CD4-positive, alpha-beta memory T cell (primary cell): ENCODE data around the gene NOL4L. TPM values are rescaled to one million over a fixed set of nuclear protein-coding genes. Genes with fewer than 3 reads are reported as not detected.

Source experiments
- CTCF ChIA-PET: fragments of 350-600 bp; sonication (Branson Sonifier 250); formaldehyde crosslinking; loops from one replicate; lab custom pipeline; 2021; ENCODE audit warnings: inconsistent platforms; ENCODE audit not compliant: partially characterized antibody; lab: Charles Lee
- POLR2A ChIA-PET: fragments of 350-600 bp; sonication (Branson Sonifier 250); formaldehyde crosslinking; loops from one replicate; lab custom pipeline; 2021; ENCODE audit not compliant: partially characterized antibody; lab: Charles Lee
- DNase-seq, 5 donors: peaks; one replicate each; pipeline versions ENCODE4 v3.0.0 to v3.0.0-alpha.2; 2020 to 2022; ENCODE audit warnings: mixed read lengths in 1 of 5
- H3K27ac ChIP-seq: one replicate; pipeline ENCODE4 v1.7.0; 2013; ENCODE audit warnings: low read depth, low read length
- H3K27me3 ChIP-seq: 2 replicates; pipeline ENCODE4 v1.7.0; 2013; ENCODE audit warnings: mild to moderate bottlenecking, low read length, moderate library complexity; ENCODE audit not compliant: insufficient read depth
- H3K36me3 ChIP-seq: 2 replicates; pipeline ENCODE4 v1.7.0; 2013; ENCODE audit warnings: mild to moderate bottlenecking, low read length, moderate library complexity; ENCODE audit not compliant: insufficient read depth
- H3K4me1 ChIP-seq: 2 replicates; pipeline ENCODE4 v1.7.0; 2013; ENCODE audit warnings: mild to moderate bottlenecking, low read length, moderate library complexity; ENCODE audit not compliant: insufficient read depth
- H3K4me3 ChIP-seq, 2 donors: one replicate each; pipeline ENCODE4 v1.7.0; 2013; ENCODE audit warnings: low read length in 2 of 2, mild to moderate bottlenecking in 1 of 2
- H3K9me3 ChIP-seq, 2 donors: one replicate each; pipeline ENCODE4 v1.7.0; 2013; ENCODE audit warnings: low read length in 2 of 2, control low read depth in 1 of 2; ENCODE audit not compliant: control insufficient read depth in 1 of 2
- H3K27ac Mint-ChIP-seq, 7 donors: one replicate each; pipeline ENCODE4 v1.8.0; 2020 to 2021; ENCODE audit warnings: mixed read lengths in 7 of 7, mild to moderate bottlenecking in 6 of 7, inconsistent platforms in 3 of 7, moderate library complexity in 3 of 7
- H3K27me3 Mint-ChIP-seq, 2 donors: one replicate each; pipeline ENCODE4 v1.8.0; 2020 to 2021; ENCODE audit warnings: mixed read lengths in 2 of 2
- H3K36me3 Mint-ChIP-seq, 2 donors: one replicate each; pipeline ENCODE4 v1.8.0; 2020 to 2021; ENCODE audit warnings: mixed read lengths in 2 of 2, inconsistent platforms in 1 of 2, mild to moderate bottlenecking in 1 of 2
- H3K4me1 Mint-ChIP-seq, 4 donors: one replicate each; pipeline ENCODE4 v1.8.0; 2020 to 2021; ENCODE audit warnings: mixed read lengths in 4 of 4, mild to moderate bottlenecking in 1 of 4
- H3K4me3 Mint-ChIP-seq, 8 donors: one replicate each; pipeline ENCODE4 v1.8.0; 2020 to 2021; ENCODE audit warnings: mixed read lengths in 8 of 8, mild to moderate bottlenecking in 7 of 8, moderate library complexity in 6 of 8, inconsistent platforms in 3 of 8
- H3K9me3 Mint-ChIP-seq, 8 donors: one replicate each; pipeline ENCODE4 v1.8.0; 2020 to 2021; ENCODE audit warnings: mixed read lengths in 8 of 8, mild to moderate bottlenecking in 5 of 8, inconsistent platforms in 3 of 8, moderate library complexity in 1 of 8
- intact Hi-C: fragments of 100-400 bp; cut with micrococcal nuclease; formaldehyde crosslinking; loops from one replicate; pipeline ENCODE4 v1.15.1; 2023
- polyA plus RNA-seq, 2 donors: library from polyadenylated mRNA; unstranded; fragments of 300-500 nt; fragmentation: Illumina TruSeq; gene quantifications; one replicate each; pipeline ENCODE4 v1.2.3, GENCODE V29; 2021
- total RNA-seq, 2 experiments: library from RNA; stranded (reverse); gene quantifications; one replicate each; pipeline ENCODE4 v1.2.3, GENCODE V29; 2021

Gene NOL4L
- total and polyA plus RNA-seq, 4 experiments from 2014 or later = 7.0 to 74.2 (median 47.5) TPM

DNA sequence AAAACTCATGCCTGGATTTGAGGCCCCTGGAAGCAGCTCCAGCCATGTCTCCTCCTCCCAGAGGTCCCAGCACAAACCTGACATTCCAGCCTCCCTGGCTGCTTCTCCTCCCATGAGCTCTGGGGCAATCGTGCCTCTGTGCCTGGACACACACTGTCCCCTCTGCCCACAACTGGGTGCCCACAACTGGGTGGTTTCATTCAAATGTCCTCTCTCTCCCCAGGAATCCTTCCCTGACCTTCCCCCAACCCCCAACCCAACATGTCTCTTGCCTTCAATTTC is 37.4 kb downstream of the NOL4L start:
- H3K4me1 ChIP-seq = peaks cover 67% of the 10 kb centered on the region
- Mint-ChIP-seq H3K4me1 (peaks cover 50 to 75% (median 62%) of the 10 kb centered on the region in 4 donors), H3K4me3 (peak overlapping the region in 3 of 8 donors; percentile 21 to 62 (median 22)), H3K9me3 (no peaks in the 10 kb centered on the region), H3K27me3 (no peaks in the 10 kb centered on the region), H3K27ac (peak overlapping the region; percentile 39 to 90 (median 78)), H3K36me3 (peaks cover 12 to 13% of the 10 kb centered on the region in 2 donors)
- DNase-seq = no peak
- CTCF ChIA-PET = interaction anchor here (1.3 to 2.4 kb wide), 3 partner anchors 10 to 25 kb away, joined by 3 to 9 read pairs (median 6); no protein-coding TSS in a partner anchor
- no peaks in the 10 kb centered on the region for H3K9me3 ChIP-seq
- no peaks in the 10 kb centered on the region for H3K36me3 ChIP-seq
- H3K4me3 ChIP-seq = no peak overlapping the region
- POLR2A ChIA-PET = interaction anchor here (1.4 to 2.5 kb wide), 2 partner anchors 9 to 25 kb away, joined by 6 to 9 read pairs; no protein-coding TSS in a partner anchor
- no peaks in the 10 kb centered on the region for H3K27me3 ChIP-seq
- H3K27ac ChIP-seq = peak overlapping the region; percentile 21
- intact Hi-C loops = no loop called here

DNA sequence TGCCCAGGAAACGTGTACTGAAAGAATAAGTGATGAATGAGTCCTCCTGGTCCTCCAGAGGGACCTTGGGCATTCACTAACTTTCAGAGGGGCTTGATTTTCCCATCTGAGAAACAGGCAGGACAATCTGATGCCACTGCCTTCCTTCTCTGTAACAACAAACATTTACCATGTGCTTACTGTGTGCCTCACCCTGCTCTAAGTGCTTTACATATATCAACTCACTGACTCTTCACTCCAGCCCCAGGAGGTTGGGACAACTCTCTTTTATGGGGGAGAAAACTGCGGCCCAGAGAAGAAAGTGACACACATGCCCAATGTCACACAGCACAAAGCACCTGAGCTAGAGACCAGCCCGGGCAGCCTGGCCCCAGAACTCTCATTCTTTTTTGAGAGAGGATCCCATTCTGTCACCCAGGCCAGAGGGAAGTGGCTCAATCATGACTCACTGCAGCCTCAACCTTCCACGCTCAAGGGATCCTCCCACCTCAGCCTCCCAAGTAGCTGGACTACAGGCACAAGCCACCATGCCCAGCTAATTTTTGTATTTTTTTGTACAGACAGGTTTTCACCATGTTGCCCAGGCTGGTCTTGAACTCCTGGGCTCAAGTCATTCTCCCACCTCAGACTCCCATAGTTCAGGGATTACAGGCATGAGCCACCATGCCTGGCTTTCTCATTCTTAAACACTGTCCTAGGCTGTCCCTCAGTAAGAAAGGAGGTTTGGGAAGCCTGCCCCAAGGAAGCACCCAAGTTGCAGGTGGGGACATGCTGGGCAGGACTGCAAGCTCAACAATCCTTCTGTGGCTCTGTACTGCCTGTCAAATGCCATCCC is 38.0 kb downstream of the NOL4L start:
- Histone ChIP-seq H3K27me3 (no peaks in the 10 kb centered on the region), H3K4me3 (no peak overlapping the region), H3K36me3 (no peaks in the 10 kb centered on the region), H3K27ac (peak overlapping the region; percentile 21), H3K9me3 (no peaks in the 10 kb centered on the region), H3K4me1 (peaks cover 71% of the 10 kb centered on the region)
- Mint-ChIP-seq H3K36me3 (peaks cover 13 to 14% of the 10 kb centered on the region in 2 donors), H3K9me3 (no peaks in the 10 kb centered on the region), H3K4me3 (peak overlapping the region in 3 of 8 donors; percentile 21 to 48 (median 38)), H3K27ac (peak overlapping the region; percentile 70 to 91 (median 86)), H3K27me3 (no peaks in the 10 kb centered on the region), H3K4me1 (peaks cover 54 to 78% (median 65%) of the 10 kb centered on the region in 4 donors)
- intact Hi-C loops = no loop called here
- DNase-seq = no peak
- CTCF ChIA-PET = interaction anchor here (0.9 to 2.4 kb wide), 4 partner anchors 11 to 106 kb away, joined by 3 to 9 read pairs (median 5); no protein-coding TSS in a partner anchor
- POLR2A ChIA-PET = interaction anchor here (1.0 to 2.5 kb wide), 3 partner anchors 8 to 24 kb away, joined by 3 to 9 read pairs (median 6); no protein-coding TSS in a partner anchor

DNA sequence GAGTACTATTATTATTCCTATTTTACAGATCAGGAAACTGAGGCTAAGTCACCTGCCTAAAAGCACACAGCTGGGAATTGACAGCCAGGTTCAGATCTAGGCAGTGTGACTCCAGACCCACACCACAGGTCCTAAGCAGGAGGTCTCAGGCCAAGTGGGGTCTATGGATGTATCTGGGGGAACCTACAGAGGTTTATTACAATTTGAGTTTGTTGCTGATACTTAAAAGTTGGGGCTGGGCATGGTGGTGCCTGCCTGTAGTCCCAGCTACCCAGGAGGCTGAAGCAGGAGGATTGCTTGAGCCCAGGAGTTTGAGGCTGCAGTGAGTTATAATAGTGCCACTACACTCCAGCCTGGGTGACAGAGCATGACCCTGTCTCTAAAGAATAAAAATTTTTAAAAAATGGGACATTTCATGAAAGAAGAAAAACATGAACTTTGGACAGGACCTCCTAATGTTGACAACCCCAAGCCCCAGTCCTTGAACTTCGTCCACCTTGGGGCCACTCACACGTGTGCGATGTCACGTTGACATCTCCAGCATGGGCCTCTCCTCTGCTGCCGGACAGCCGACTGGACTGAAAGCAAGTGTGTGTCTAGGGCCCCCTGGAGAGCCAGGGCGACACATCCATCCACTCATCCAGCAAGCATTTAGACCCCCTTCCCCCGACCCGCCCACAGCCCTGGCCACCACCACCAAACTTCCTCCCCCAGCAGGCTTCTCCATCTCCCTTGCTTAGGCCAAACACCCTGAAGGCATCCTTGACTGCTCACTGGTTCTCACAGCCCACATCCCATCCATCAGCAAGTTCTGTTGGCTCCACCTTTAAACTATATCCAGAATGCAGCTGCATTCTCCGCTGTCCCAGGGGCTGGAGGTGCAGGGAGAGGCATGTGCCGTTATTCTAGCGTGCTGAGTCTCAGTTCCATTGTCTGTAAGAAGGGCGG is 40.0 kb downstream of the NOL4L start:
- H3K27me3 Mint-ChIP-seq = no peaks in the 10 kb centered on the region
- peaks cover 13 to 14% of the 10 kb centered on the region in 2 donors for H3K36me3 Mint-ChIP-seq
- H3K4me1 Mint-ChIP-seq = peaks cover 65 to 93% (median 80%) of the 10 kb centered on the region in 4 donors
- Histone ChIP-seq H3K4me3 (no peak overlapping the region), H3K36me3 (no peaks in the 10 kb centered on the region), H3K4me1 (peaks cover 84% of the 10 kb centered on the region), H3K27me3 (no peaks in the 10 kb centered on the region), H3K9me3 (no peaks in the 10 kb centered on the region), H3K27ac (no peak overlapping the region)
- ChIA-PET CTCF (interaction anchor here (1.1 to 2.4 kb wide), 3 partner anchors 21 to 23 kb away, joined by 3 to 9 read pairs (median 6); no protein-coding TSS in a partner anchor), POLR2A (interaction anchor here (1.0 to 15.1 kb wide), 4 partner anchors 10 to 40 kb away, joined by 4 to 449 read pairs (median 5); partner anchors contain the start of gene NOL4L)
- H3K9me3 Mint-ChIP-seq = no peaks in the 10 kb centered on the region
- DNase-seq = no peak
- peak overlapping the region in 4 of 8 donors; percentile 15 to 35 (median 22) for H3K4me3 Mint-ChIP-seq
- peak overlapping the region; percentile 84 to 98 (median 91) for H3K27ac Mint-ChIP-seq
- intact Hi-C loops = no loop called here

DNA sequence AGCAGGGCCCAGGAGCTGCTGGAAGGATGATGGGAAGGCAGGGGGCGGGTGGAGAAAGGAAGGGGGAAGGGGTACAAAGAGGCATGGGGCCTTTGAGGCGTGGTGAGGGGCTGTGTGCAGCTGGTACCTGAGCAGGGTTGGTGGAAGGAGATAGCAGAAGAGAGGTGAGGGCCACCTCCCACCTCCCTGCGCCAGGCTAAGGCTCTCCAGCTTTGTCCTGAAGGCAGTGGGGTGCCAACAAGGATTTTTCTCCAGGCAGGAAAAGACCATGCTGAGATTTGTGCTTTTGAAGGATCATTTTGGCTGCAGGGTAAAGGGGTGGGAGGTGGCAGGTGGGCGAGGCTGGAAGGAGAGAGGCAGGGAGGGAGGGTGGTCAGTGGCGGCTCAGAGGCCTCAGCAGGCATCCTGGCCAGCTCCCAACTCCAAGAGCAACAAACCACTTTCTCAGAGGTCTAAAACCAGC is 40.8 kb downstream of the NOL4L start:
- no peak overlapping the region for H3K27ac ChIP-seq
- Mint-ChIP-seq H3K4me1 (peaks cover 73 to 96% (median 86%) of the 10 kb centered on the region in 4 donors), H3K36me3 (peaks cover 13 to 14% of the 10 kb centered on the region in 2 donors), H3K4me3 (peak overlapping the region in 3 of 8 donors; percentile 10 to 44 (median 35)), H3K27ac (peak overlapping the region; percentile 80 to 98 (median 91)), H3K27me3 (no peaks in the 10 kb centered on the region), H3K9me3 (no peaks in the 10 kb centered on the region)
- DNase-seq = no peak
- intact Hi-C loops = no loop called here
- no peaks in the 10 kb centered on the region for H3K36me3 ChIP-seq
- no peaks in the 10 kb centered on the region for H3K9me3 ChIP-seq
- ChIA-PET CTCF (interaction anchor here (1.1 kb wide), 1 partner anchor 22 kb away, joined by 3 read pairs; no protein-coding TSS in a partner anchor), POLR2A (interaction anchor here (1.1 to 15.1 kb wide), 3 partner anchors 9 to 41 kb away, joined by 5 to 449 read pairs (median 5); partner anchors contain the start of gene NOL4L)
- peaks cover 93% of the 10 kb centered on the region for H3K4me1 ChIP-seq
- no peak overlapping the region for H3K4me3 ChIP-seq
- no peaks in the 10 kb centered on the region for H3K27me3 ChIP-seq

DNA sequence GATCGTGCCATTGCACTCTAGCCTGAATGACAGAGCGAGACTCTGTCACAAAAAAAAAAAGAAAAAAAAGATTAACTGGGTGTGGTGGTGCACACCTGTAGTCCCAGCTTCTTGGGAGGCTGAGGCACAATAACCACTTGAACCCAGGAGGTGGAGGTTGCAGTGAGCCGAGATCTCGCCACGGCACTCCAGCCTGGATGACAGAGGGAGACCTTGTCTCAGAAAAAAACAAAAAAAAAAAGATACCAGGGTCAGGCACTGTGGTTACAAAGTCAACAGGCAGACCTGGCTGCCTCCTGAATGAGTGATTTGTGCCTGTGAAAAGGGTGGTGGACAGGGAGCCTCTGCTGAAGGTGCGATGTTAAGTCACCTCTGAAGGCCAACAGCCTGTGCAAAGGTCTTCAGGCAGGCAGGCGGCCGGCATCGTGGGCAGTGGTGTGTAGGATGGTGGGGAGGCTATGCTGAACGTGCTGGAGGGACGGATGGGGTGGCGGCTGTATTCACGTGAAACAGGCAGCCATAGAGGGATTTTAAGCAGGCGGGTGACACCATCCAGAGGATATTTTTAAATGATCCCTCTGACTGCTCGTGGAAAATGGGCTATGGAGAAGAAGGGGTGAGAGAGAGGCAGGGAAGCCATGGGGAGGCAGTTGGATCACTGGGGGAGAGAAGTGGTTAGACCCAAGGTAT is 41.4 kb downstream of the NOL4L start:
- H3K27me3 ChIP-seq = no peaks in the 10 kb centered on the region
- CTCF ChIA-PET = interaction anchor here (1.2 to 13.8 kb wide), 3 partner anchors 9 to 108 kb away, joined by 4 to 430 read pairs (median 27); no protein-coding TSS in a partner anchor
- no peak overlapping the region for H3K4me3 ChIP-seq
- H3K4me1 ChIP-seq = peaks cover 95% of the 10 kb centered on the region
- Mint-ChIP-seq H3K4me1 (peaks cover 70 to 96% (median 86%) of the 10 kb centered on the region in 4 donors), H3K27ac (peak overlapping the region; percentile 90 to 98 (median 94)), H3K4me3 (peak overlapping the region in 2 of 8 donors; percentile 7 to 44), H3K36me3 (peaks cover 8 to 14% of the 10 kb centered on the region in 2 donors), H3K27me3 (no peaks in the 10 kb centered on the region), H3K9me3 (no peaks in the 10 kb centered on the region)
- no peak for DNase-seq
- no peaks in the 10 kb centered on the region for H3K9me3 ChIP-seq
- intact Hi-C loops = no loop called here
- no peaks in the 10 kb centered on the region for H3K36me3 ChIP-seq
- POLR2A ChIA-PET = interaction anchor here (1.1 to 15.1 kb wide), 3 partner anchors 8 to 40 kb away, joined by 5 to 449 read pairs (median 283); partner anchors contain the start of gene NOL4L
- H3K27ac ChIP-seq = peak overlapping the region; percentile 91

DNA sequence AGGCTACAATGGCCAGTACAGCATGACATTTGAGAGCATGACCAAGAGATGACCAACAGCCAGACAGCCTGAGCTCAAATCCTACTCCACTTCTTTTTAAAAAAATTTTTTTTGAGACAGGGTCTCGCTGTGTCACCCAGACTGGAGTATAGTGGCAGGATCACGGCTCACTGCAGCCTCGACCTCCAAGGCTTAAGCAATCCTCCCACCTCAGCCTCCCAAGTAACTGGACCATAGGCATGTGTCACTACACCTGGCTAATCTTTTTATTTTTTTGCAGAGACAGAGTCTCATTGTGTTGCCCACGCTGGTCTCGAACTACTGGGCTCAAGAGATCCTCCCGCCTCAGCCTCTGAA is 42.9 kb downstream of the NOL4L start:
- peak overlapping the region; percentile 91 for H3K27ac ChIP-seq
- peak overlapping the region in 4 of 8 donors; percentile 20 to 61 (median 42) for H3K4me3 Mint-ChIP-seq

More for the DNA sequence above, 42.9 kb downstream of the NOL4L start:
- Histone ChIP-seq H3K27me3 (no peaks in the 10 kb centered on the region), H3K36me3 (no peaks in the 10 kb centered on the region), H3K4me1 (peaks cover 95% of the 10 kb centered on the region), H3K4me3 (no peak overlapping the region), H3K9me3 (no peaks in the 10 kb centered on the region)
- Mint-ChIP-seq H3K27ac (peak overlapping the region; percentile 90 to 98 (median 94)), H3K27me3 (no peaks in the 10 kb centered on the region), H3K9me3 (no peaks in the 10 kb centered on the region), H3K4me1 (peaks cover 60 to 93% (median 80%) of the 10 kb centered on the region in 4 donors), H3K36me3 (peaks cover 0 to 7% of the 10 kb centered on the region in 2 donors)
- ChIA-PET CTCF (interaction anchor here (1.0 to 13.8 kb wide), 5 partner anchors 11 to 110 kb away, joined by 3 to 430 read pairs (median 5); partner anchors contain the start of gene NOL4L), POLR2A (interaction anchor here (1.1 to 15.1 kb wide), 6 partner anchors 10 to 42 kb away, joined by 3 to 449 read pairs (median 6); partner anchors contain the start of gene NOL4L)
- intact Hi-C loops = no loop called here
- DNase-seq = no peak
